Measurements from ENCODE around the gene WDR70.
A peak's percentile ranks its signal among the peaks of the same experiment; 100 is the strongest.
"Not testable (repeated sequence)": the region's sequence is repeated elsewhere in the genome, so short reads cannot be mapped to it uniquely, and the experiment has no call there.

Gene WDR70

GRCh38 chr5:37767251-37767650 is 388.1 kb downstream of the WDR70 start:
- no peak for DNase-seq (ENCODE audit: low read depth, low spot score)

GRCh38 chr5:37767961-37768360 is 388.8 kb downstream of the WDR70 start:
- no peak for DNase-seq (ENCODE audit: low read depth, low spot score)

- DNase-seq (ENCODE audit: low read depth, low spot score): no peak
Measured at GRCh38 chr5:37768371-37768770, 389.3 kb downstream of the WDR70 start.

- DNase-seq (ENCODE audit: low read depth, low spot score): no peak
Measured at GRCh38 chr5:37769108-37769507, 390.0 kb downstream of the WDR70 start.

- no peak for DNase-seq (ENCODE audit: low read depth, low spot score)
Measured at GRCh38 chr5:37769840-37770239, 390.7 kb downstream of the WDR70 start.

- DNase-seq (ENCODE audit: low read depth, low spot score): no peak
Measured at GRCh38 chr5:37770786-37771185, 391.7 kb downstream of the WDR70 start.

- no peak for DNase-seq (ENCODE audit: low read depth, low spot score)
Measured at GRCh38 chr5:37771203-37771611, 392.1 kb downstream of the WDR70 start.

- DNase-seq (ENCODE audit: low read depth, low spot score): no peak
Measured at GRCh38 chr5:37771731-37772130, 392.6 kb downstream of the WDR70 start.

- no peak for DNase-seq (ENCODE audit: low read depth, low spot score)
Measured at GRCh38 chr5:37772255-37772654, 393.1 kb downstream of the WDR70 start.

- DNase-seq (ENCODE audit: low read depth, low spot score): no peak
Measured at GRCh38 chr5:37773809-37774208, 394.7 kb downstream of the WDR70 start.

GRCh38 chr5:37774912-37775483 is 395.9 kb downstream of the WDR70 start:
- no peak for DNase-seq (ENCODE audit: low read depth, low spot score)

GRCh38 chr5:37776826-37777225 is 397.7 kb downstream of the WDR70 start:
- no peak for DNase-seq (ENCODE audit: low read depth, low spot score)

- peak; percentile 53 for DNase-seq (ENCODE audit: low read depth, low spot score)
Measured at GRCh38 chr5:37777432-37778130, 398.5 kb downstream of the WDR70 start.

GRCh38 chr5:37781409-37781808 is 402.3 kb downstream of the WDR70 start:
- DNase-seq (ENCODE audit: low read depth, low spot score): not testable (repeated sequence)

GRCh38 chr5:37786416-37786815 is 407.3 kb downstream of the WDR70 start:
- no peak for DNase-seq (ENCODE audit: low read depth, low spot score)

GRCh38 chr5:37786862-37787519 is 407.9 kb downstream of the WDR70 start:
- no peak for DNase-seq (ENCODE audit: low read depth, low spot score)

GRCh38 chr5:37787742-37788141 is 408.6 kb downstream of the WDR70 start:
- no peak for DNase-seq (ENCODE audit: low read depth, low spot score)

GRCh38 chr5:37789991-37790390 is 410.9 kb downstream of the WDR70 start:
- DNase-seq (ENCODE audit: low read depth, low spot score): no peak

- DNase-seq (ENCODE audit: low read depth, low spot score): no peak
Measured at GRCh38 chr5:37791321-37791720, 412.2 kb downstream of the WDR70 start.

- DNase-seq (ENCODE audit: low read depth, low spot score): no peak
Measured at GRCh38 chr5:37792975-37793631, 414.0 kb downstream of the WDR70 start.

GRCh38 chr5:37795292-37795691 is 416.2 kb downstream of the WDR70 start:
- DNase-seq (ENCODE audit: low read depth, low spot score): not testable (repeated sequence)

GRCh38 chr5:37796435-37796834 is 417.3 kb downstream of the WDR70 start:
- not testable (repeated sequence) for DNase-seq (ENCODE audit: low read depth, low spot score)

Measured in brain pericyte (primary cell).